ENCODE results near the gene ROR1.

DNA sequence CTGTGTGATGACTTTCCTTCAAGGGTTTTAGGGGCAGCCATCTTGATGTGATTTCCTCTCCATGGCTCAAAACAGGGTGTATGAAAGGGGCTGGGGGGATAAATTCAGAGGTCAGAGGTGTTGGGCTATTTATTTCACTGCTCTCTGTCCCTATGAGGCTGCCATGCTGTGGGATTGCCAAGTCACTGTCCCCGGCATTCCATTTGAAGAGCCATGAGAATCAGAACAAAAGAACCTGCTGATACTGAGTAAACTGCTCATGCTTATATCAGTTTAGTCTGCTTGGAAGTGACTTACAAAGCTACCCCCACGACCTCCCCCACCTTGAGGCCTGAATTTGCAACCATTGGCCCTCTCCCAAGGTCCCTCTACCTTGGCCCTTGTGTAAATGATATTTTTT, 357.3 kb downstream of the ROR1 start:
- TF ChIP-seq EZH2 (IDR thresholded peaks at IDR 0.05), result no peak
- TF ChIP-seq SP1 (IDR thresholded peaks at IDR 0.05; ENCODE audit: low read depth), result no peak
- no peak for TF ChIP-seq EZH2phosphoT487 (IDR thresholded peaks at IDR 0.05; ENCODE audit: borderline replicate concordance)
- TF ChIP-seq, protein P1, sequence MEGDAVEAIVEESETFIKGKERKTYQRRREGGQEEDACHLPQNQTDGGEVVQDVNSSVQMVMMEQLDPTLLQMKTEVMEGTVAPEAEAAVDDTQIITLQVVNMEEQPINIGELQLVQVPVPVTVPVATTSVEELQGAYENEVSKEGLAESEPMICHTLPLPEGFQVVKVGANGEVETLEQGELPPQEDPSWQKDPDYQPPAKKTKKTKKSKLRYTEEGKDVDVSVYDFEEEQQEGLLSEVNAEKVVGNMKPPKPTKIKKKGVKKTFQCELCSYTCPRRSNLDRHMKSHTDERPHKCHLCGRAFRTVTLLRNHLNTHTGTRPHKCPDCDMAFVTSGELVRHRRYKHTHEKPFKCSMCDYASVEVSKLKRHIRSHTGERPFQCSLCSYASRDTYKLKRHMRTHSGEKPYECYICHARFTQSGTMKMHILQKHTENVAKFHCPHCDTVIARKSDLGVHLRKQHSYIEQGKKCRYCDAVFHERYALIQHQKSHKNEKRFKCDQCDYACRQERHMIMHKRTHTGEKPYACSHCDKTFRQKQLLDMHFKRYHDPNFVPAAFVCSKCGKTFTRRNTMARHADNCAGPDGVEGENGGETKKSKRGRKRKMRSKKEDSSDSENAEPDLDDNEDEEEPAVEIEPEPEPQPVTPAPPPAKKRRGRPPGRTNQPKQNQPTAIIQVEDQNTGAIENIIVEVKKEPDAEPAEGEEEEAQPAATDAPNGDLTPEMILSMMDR (IDR thresholded peaks at IDR 0.05 in 2 of 3, conservative IDR thresholded peaks at IDR 0.05 in 1 of 3; ENCODE audit: borderline replicate concordance in 1 of 3, insufficient read depth in 1 of 3, low read depth in 2 of 3, low read length in 2 of 3), result no peak
- no peak for TF ChIP-seq POLR2A (IDR thresholded peaks at IDR 0.05; ENCODE audit: borderline replicate concordance, extremely low read depth, insufficient read depth, insufficient read length)
- no peak for TF ChIP-seq POLR2AphosphoS5 (IDR thresholded peaks at IDR 0.05; ENCODE audit: low read depth, low read length)
- no peak for TF ChIP-seq YY1 (IDR thresholded peaks at IDR 0.05; ENCODE audit: extremely low read depth, insufficient replicate concordance, low read depth, low read length)
- no peak for TF ChIP-seq ZNF274 (IDR thresholded peaks at IDR 0.05; ENCODE audit: low read depth, low read length)
- TF ChIP-seq, protein P2, sequence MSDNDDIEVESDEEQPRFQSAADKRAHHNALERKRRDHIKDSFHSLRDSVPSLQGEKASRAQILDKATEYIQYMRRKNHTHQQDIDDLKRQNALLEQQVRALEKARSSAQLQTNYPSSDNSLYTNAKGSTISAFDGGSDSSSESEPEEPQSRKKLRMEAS (IDR thresholded peaks at IDR 0.05), result no peak
- TF ChIP-seq EGR1 (IDR thresholded peaks at IDR 0.05; ENCODE audit: low read depth), result no peak
- TF ChIP-seq SIN3A (IDR thresholded peaks at IDR 0.05; ENCODE audit: low read depth), result no peak
- TF ChIP-seq ELF1 (IDR thresholded peaks at IDR 0.05; ENCODE audit: borderline replicate concordance, low read depth), result no peak
- TF ChIP-seq, protein P3, sequence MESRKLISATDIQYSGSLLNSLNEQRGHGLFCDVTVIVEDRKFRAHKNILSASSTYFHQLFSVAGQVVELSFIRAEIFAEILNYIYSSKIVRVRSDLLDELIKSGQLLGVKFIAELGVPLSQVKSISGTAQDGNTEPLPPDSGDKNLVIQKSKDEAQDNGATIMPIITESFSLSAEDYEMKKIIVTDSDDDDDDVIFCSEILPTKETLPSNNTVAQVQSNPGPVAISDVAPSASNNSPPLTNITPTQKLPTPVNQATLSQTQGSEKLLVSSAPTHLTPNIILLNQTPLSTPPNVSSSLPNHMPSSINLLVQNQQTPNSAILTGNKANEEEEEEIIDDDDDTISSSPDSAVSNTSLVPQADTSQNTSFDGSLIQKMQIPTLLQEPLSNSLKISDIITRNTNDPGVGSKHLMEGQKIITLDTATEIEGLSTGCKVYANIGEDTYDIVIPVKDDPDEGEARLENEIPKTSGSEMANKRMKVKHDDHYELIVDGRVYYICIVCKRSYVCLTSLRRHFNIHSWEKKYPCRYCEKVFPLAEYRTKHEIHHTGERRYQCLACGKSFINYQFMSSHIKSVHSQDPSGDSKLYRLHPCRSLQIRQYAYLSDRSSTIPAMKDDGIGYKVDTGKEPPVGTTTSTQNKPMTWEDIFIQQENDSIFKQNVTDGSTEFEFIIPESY (IDR thresholded peaks at IDR 0.05; ENCODE audit: extremely low read depth, insufficient replicate concordance, low read length), result no peak
- TF ChIP-seq CEBPB (IDR thresholded peaks at IDR 0.05; ENCODE audit: low read depth), result no peak

Data from HCT116 (cell line).